HepG2 (cell line): ENCODE results near the gene ZKSCAN2. TPM values are rescaled to one million over a fixed set of nuclear protein-coding genes. Genes with fewer than 3 reads are reported as not detected.

Source experiments
- ATAC-seq: fragments of 200-7000 bp; cut with Tn5 transposase; 3 replicates; pipeline ENCODE4 v1.9.1; 2020; ENCODE audit warnings: mild to moderate bottlenecking, moderate library complexity
- BruUV-seq: library from RNA; stranded (reverse); fragments of 400-500 nt; replicated peaks from 2 replicates; lab custom pipeline; 2021; lab: Mats Ljungman, UMichigan
- CTCF ChIA-PET: fragments of 300-600 bp; formaldehyde crosslinking; extraction: SDS; loops from one replicate; lab custom pipeline; 2021; ENCODE audit warnings: low total read pairs, inconsistent platforms, low intra/inter-chr PET ratio; lab: Yijun Ruan, JAX
- POLR2A ChIA-PET: fragments of 350-600 bp; sonication (Branson Sonifier 250); formaldehyde crosslinking; loops from one replicate; lab custom pipeline; 2020; ENCODE audit warnings: antibody characterized with exemption, inconsistent platforms; lab: Yijun Ruan, JAX
- DNase-seq: peaks from one replicate; pipeline ENCODE4 v3.0.0-alpha.2; 2015; ENCODE audit warnings: low spot score
- FAIRE-seq: peaks from 3 replicates; lab custom pipeline; 2011; peaks lifted over from hg19 to GRCh38; lab: Jason Lieb, UNC
- H2AFZ ChIP-seq: one replicate; pipeline ENCODE4 v1.6.1; 2011; ENCODE audit warnings: low read length, inconsistent platforms
- H3K27ac ChIP-seq: fragments of 300-600 bp; 3 replicates; pipeline ENCODE4 v1.8.0; 2011; ENCODE audit warnings: mixed run types, mild to moderate bottlenecking, mixed read lengths, low read length, inconsistent platforms; ENCODE audit not compliant: insufficient read depth; ENCODE audit errors: extremely low read length
- H3K27me3 ChIP-seq, 2 experiments: fragments of 200-600 bp in 1 of 2; 2 replicates in 1 of 2; 3 replicates in 1 of 2; pipeline versions ENCODE4 v1.6.0 to v1.8.0; 2011; ENCODE audit warnings: low read length in 2 of 2, mild to moderate bottlenecking in 2 of 2, moderate library complexity in 2 of 2, inconsistent platforms in 1 of 2; ENCODE audit not compliant: insufficient read depth in 2 of 2, control insufficient read depth in 1 of 2
- H3K36me3 ChIP-seq, 2 experiments: fragments of 200-600 bp in 1 of 2; replicated peaks in 1 of 2; 2 replicates in 1 of 2; 3 replicates in 1 of 2; pipeline versions ENCODE4 v1.5.1 to v1.8.0; 2011; ENCODE audit warnings: low read length in 2 of 2, inconsistent platforms in 1 of 2; ENCODE audit not compliant: insufficient read depth in 2 of 2, control insufficient read depth in 1 of 2
- H3K4me1 ChIP-seq: 2 replicates; pipeline ENCODE4 v1.5.1; 2012; ENCODE audit warnings: low read length, inconsistent platforms; ENCODE audit not compliant: insufficient read depth
- H3K4me2 ChIP-seq: 2 replicates; pipeline ENCODE4 v1.6.0; 2011; ENCODE audit warnings: low read depth, low read length, inconsistent platforms
- H3K4me3 ChIP-seq, 3 experiments: fragments of 200-600 bp in 1 of 3; sonication (generic), shearing (Covaris generic) in 1 of 3; replicated peaks in 1 of 3; 2 replicates each; pipeline ENCODE4 v1.5.1; 2011 to 2016; ENCODE audit warnings: low read length in 3 of 3, inconsistent platforms in 2 of 3, low read depth in 2 of 3, mild to moderate bottlenecking in 2 of 3, control low read depth in 1 of 3, mixed read lengths in 1 of 3; ENCODE audit not compliant: insufficient read depth in 1 of 3
- H3K79me2 ChIP-seq: one replicate; pipeline ENCODE4 v1.6.1; 2011; ENCODE audit warnings: low read length, inconsistent platforms; ENCODE audit not compliant: insufficient read depth
- H3K9ac ChIP-seq: 2 replicates; pipeline ENCODE4 v1.6.0; 2011; ENCODE audit warnings: mild to moderate bottlenecking, low read depth, low read length, inconsistent platforms; ENCODE audit not compliant: insufficient read depth
- H3K9me3 ChIP-seq: 2 replicates; pipeline ENCODE4 v1.5.1; 2012; ENCODE audit warnings: mild to moderate bottlenecking, low read length
- H4K20me1 ChIP-seq: 2 replicates; pipeline ENCODE4 v1.6.0; 2011; ENCODE audit warnings: inconsistent platforms, mild to moderate bottlenecking, low read length, moderate library complexity; ENCODE audit not compliant: insufficient read depth
- ATF5 ChIP-seq: sonication (generic); formaldehyde crosslinking; IDR thresholded peaks from 2 replicates; pipeline ENCODE4 v1.4.0; 2020; ENCODE audit warnings: mild to moderate bottlenecking, low read depth, missing genetic modification reagents
- BRCA1 ChIP-seq: sonication (generic); formaldehyde crosslinking; IDR thresholded peaks from 2 replicates; pipeline ENCODE4 v1.4.0; 2020; ENCODE audit warnings: missing genetic modification reagents
- CEBPZ ChIP-seq: IDR thresholded peaks from 2 replicates; pipeline ENCODE4 v1.6.1; 2012; ENCODE audit warnings: low read length, improper control_type of control experiment
- HDAC6 ChIP-seq: fragments of 200-600 bp; sonication (generic); IDR thresholded peaks from 2 replicates; pipeline ENCODE4 v1.7.0; 2017; ENCODE audit warnings: mild to moderate bottlenecking, antibody characterized with exemption, low read length, low read depth
- MXI1 ChIP-seq: IDR thresholded peaks from 3 replicates; pipeline ENCODE4 v1.6.1; 2012; ENCODE audit warnings: low read depth, low read length, inconsistent platforms, borderline replicate concordance
- NR2F2 ChIP-seq: IDR thresholded peaks from 2 replicates; pipeline ENCODE4 v1.6.1; 2012; ENCODE audit warnings: low read depth, inconsistent platforms, borderline replicate concordance
- NRL ChIP-seq: sonication (generic); formaldehyde crosslinking; IDR thresholded peaks from 2 replicates; pipeline ENCODE4 v1.5.0; 2020; ENCODE audit warnings: missing genetic modification reagents, mild to moderate bottlenecking, moderate library complexity, borderline replicate concordance
- PBX2 ChIP-seq: IDR thresholded peaks from 2 replicates; pipeline ENCODE4 v1.6.1; 2016; ENCODE audit warnings: control low read depth
- POLR2G ChIP-seq: fragments of 200-400 bp; formaldehyde crosslinking; IDR thresholded peaks from 2 replicates; pipeline ENCODE4 v1.6.1; 2018; ENCODE audit warnings: mild to moderate bottlenecking, low read depth, low read length, moderate library complexity
- ZBTB3 ChIP-seq: sonication (generic); formaldehyde crosslinking; IDR thresholded peaks from 2 replicates; pipeline ENCODE4 v1.4.0; 2020; ENCODE audit warnings: low read depth, mild to moderate bottlenecking, moderate library complexity, missing genetic modification reagents, borderline replicate concordance
- ZNF510 ChIP-seq: sonication (generic); formaldehyde crosslinking; IDR thresholded peaks from 2 replicates; pipeline ENCODE4 v1.4.0; 2020; ENCODE audit warnings: low read depth, mild to moderate bottlenecking, missing genetic modification reagents
- ZNF512 ChIP-seq: sonication (generic); formaldehyde crosslinking; IDR thresholded peaks from 2 replicates; pipeline ENCODE4 v1.4.0; 2020; ENCODE audit warnings: mild to moderate bottlenecking, missing genetic modification reagents
- ZNF883 ChIP-seq: sonication (generic); formaldehyde crosslinking; IDR thresholded peaks from 2 replicates; pipeline ENCODE4 v1.5.1; 2020; ENCODE audit warnings: mild to moderate bottlenecking, missing genetic modification reagents; ENCODE audit errors: not compliant biosample characterization
- ZUFSP ChIP-seq: sonication (generic); formaldehyde crosslinking; IDR thresholded peaks from 2 replicates; pipeline ENCODE4 v1.9.0; 2021; ENCODE audit warnings: missing genetic modification reagents, mild to moderate bottlenecking, borderline replicate concordance
- WGBS: methylation state at CpG from one replicate; pipeline ENCODE4 v1.1.6; 2017; ENCODE audit warnings: low lambda C conversion rate; 5-methylcytosine and 5-hydroxymethylcytosine counted together
- in situ Hi-C: cut with HindIII; loops from 2 replicates; pipeline ENCODE4 v1.10.0; 2017; ENCODE audit warnings: low pct_unique_long_range_greater_than_20kb; ENCODE audit not compliant: extremely low pct_ligation_motif_present
- intact Hi-C: fragments of 100-400 bp; cut with micrococcal nuclease; formaldehyde crosslinking; loops from one replicate; pipeline ENCODE4 v1.10.0; 2022; ENCODE audit not compliant: unreplicated experiment
- polyA plus RNA-seq, 8 experiments: library from polyadenylated mRNA; depleted of rRNA in 3 of 8; stranded (reverse) in 7 of 8; unstranded in 1 of 8; fragments of >200 nt; fragmentation: Illumina TruSeq in 4 of 8; extraction: Trizol in 4 of 8; gene quantifications; 2 replicates each; pipeline versions ENCODE4 v1.2.1 to v1.2.3, GENCODE V29; 2011 to 2016; ENCODE audit warnings: low read depth in 4 of 8, missing spikeins in 1 of 8, mixed read lengths in 1 of 8; ENCODE audit not compliant: insufficient read depth in 1 of 8
- total RNA-seq, 5 experiments: library from RNA; depleted of rRNA; stranded (reverse); fragments of >200 nt; fragmentation: Illumina TruSeq; extraction: Trizol; gene quantifications; 2 replicates each; pipeline ENCODE4 v1.2.3, GENCODE V29; 2016; ENCODE audit warnings: low read depth in 1 of 5

The ZKSCAN2 gene
- total and polyA plus RNA-seq, 2 of the 13 experiments (the other 11 are each of a cell fraction or from before 2014, with no cell fraction given): 4.2 to 11.1 TPM

GRCh38 chr16:25210758-25211157 lies 46.9 kb downstream of the ZKSCAN2 start:
- Histone ChIP-seq H3K4me2 (no peak overlapping the region), H2AFZ (no peak overlapping the region), H3K9me3 (no peaks in the 10 kb centered on the region), H3K27ac (no peak overlapping the region), H3K4me3 (no peak overlapping the region), H3K27me3 (no peaks in the 10 kb centered on the region), H3K9ac (no peak overlapping the region), H3K79me2 (no peaks in the 10 kb centered on the region), H3K4me1 (peaks cover 31% of the 10 kb centered on the region), H4K20me1 (no peaks in the 10 kb centered on the region), H3K36me3 (no peaks in the 10 kb centered on the region)
- BruUV-seq: no TSS peak
- 38% methylated on average over 4 of the region's 4 CpGs for WGBS
- FAIRE-seq: no peak
- no peak for TF ChIP-seq ZUFSP (CRISPR knock-in tag)
- TF ChIP-seq ATF5 (CRISPR knock-in tag): no peak
- TF ChIP-seq NRL: no peak
- TF ChIP-seq CEBPZ: no peak
- TF ChIP-seq ZNF510: no peak
- TF ChIP-seq PBX2 (CRISPR knock-in tag): no peak
- TF ChIP-seq BRCA1 (CRISPR knock-in tag): no peak
- no peak for TF ChIP-seq MXI1
- no peak for TF ChIP-seq NR2F2
- no peak for TF ChIP-seq ZNF883
- TF ChIP-seq ZNF512: no peak
- TF ChIP-seq POLR2G: no peak
- no peak for TF ChIP-seq ZBTB3 (CRISPR knock-in tag)
- TF ChIP-seq HDAC6: no peak
- no peak for DNase-seq
- ChIA-PET CTCF (no interaction called here), POLR2A (no interaction called here)
- intact Hi-C loops: no loop called here
- in situ Hi-C loops: no loop called here
- no peak for ATAC-seq
